DMS 273 (cell line): ENCODE results near the gene SLC12A1.
"Not testable (repeated sequence)": the region's sequence is repeated elsewhere in the genome, so short reads cannot be mapped to it uniquely, and the experiment has no call there.

ENCODE experiments used
- DNase-seq: peaks from one replicate; lab custom pipeline; 2025; ENCODE audit not compliant: unreplicated experiment; lab: John Stamatoyannopoulos, UW

SLC12A1 gene

GRCh38 chr15:48306639-48307038, 100.5 kb downstream of the SLC12A1 start:
- DNase-seq, result no peak

DNA sequence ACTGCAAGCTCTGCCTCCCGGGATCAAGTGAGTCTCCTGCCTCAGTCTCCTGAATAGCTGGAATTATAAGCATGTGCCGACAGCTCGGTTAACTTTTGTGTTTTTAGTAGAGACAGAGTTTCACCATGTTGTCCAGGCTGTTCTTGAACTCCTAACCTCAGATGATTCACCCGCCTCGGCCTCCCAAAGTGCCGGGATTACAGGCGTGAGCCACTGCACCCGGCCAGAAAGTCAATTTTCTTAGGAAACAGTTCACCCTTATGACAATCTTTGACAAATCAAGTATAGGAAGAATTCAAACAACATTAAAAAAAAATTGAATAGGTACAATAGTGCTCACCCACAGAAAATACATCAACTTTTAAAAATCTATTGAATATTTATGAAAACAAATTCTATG, 101.5 kb downstream of the SLC12A1 start:
- DNase-seq, result no peak

DNA sequence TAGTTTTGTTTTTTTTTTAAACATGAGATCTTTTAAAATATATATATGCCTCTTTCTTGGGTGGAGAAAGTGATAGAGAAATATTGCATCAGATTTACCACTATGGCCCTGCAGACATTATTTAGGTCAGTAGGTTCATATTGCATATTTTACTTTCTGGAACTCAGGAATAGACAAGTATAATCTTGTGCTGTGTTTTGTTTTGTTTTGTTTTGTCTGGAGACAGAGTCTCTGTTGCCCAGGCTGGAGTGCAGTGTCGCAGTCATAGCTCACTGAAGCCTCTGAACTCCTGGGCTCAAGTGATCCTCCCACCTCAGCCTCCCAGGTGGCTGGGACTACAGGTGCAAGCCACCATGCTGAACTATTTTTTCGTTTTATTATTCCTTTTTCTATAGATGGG, 103.6 kb downstream of the SLC12A1 start:
- DNase-seq, result no peak

GRCh38 chr15:48313216-48313615, 107.1 kb downstream of the SLC12A1 start:
- no peak for DNase-seq

DNA sequence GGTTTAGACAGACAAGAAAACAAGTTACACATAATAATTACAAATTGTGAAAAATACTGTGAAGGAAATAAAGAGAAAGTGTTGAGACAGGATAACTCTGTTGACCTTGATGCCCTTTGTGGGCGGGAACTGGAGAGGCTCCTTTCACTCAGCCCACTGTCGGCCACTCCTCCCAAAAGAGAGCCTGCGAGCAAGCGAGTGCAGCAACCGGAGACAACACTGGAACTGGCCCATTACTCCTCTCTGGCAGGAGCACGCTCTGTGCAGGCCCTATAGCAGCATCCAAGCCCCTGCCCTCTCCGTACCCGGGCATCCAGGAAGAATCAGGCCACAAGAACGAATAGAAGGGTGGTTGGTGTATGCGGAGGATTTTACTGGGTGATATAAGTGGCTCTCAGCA, 108.9 kb downstream of the SLC12A1 start:
- DNase-seq, result no peak

DNA sequence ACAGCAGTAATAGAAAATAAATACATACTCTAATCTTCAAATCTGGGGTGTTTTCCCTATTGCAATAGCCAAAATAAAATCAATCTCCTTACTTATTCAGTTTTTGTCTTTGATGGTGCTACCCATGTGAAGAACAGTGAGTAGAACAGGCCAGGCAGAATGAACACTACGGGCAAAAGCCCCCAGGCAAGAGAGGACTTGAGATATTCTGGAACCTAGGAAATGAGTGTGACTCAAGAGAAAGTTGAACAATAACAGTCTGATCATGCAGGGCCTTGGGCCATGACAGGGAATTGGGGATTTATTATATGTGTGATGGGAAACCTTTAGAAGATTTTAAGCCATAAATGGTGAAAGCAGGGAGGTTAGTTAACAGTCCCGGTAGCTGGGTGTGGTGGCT, 111.1 kb downstream of the SLC12A1 start:
- DNase-seq, result no peak

GRCh38 chr15:48318131-48318530, 112.0 kb downstream of the SLC12A1 start:
- DNase-seq, result no peak

DNA sequence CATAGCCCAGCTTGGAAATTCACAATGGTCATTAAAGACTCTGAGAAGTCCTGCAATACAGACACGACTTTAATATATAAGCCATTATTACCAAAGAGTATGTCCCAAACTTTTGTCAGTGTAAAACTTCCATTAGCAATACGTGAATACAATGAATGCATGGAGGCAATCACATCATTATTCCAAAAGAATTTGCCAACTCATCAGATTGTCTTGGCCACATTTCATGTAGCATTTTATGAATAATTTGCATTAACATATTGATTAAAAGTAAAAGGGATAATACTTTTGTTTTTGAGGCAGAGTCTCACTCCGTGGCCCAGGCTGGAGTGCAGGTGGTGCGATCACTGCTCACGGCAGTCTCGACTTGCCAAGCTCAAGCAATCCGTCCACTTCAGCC, 117.2 kb downstream of the SLC12A1 start:
- DNase-seq, result no peak

DNA sequence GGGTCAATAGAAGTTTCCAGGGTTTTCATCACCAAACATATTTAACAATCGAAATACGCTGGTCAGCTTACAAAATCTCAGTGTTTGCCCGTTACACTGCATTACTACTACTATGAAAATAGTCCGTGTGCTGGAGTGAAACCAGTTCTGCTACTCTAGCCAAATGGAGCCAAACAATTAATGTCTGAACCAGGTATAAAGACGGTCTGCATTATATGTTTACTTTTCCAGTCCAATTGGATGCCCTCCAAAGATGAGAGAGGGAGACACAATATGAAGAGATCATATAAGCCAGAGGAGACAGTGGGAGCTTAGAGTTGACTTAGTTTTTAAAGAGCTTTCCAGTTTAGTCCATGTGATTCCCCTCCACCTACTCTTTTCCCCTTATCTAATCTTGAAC, 118.8 kb downstream of the SLC12A1 start:
- no peak for DNase-seq

- no peak for DNase-seq
These were observed 119.3 kb downstream of the SLC12A1 start for GRCh38 chr15:48325400-48325799.

DNA sequence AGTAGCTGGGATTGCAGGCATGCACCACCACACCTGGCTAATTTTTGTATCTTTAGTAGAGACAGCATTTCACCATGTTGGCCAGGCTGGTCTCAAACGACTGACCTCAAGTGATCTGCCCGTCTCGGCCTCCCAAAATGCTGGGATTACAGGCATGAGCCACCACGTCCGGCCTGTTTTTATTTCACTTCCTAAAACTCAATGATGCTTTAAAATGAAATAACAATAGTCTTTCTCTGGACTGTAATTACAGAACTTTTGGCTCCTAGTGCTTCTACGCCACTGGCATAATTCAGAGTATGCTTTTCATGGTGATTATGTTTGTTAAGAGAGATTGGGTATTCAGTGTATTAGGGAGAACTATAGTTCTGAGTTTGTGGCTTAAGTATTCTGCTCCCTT, 120.1 kb downstream of the SLC12A1 start:
- not testable (repeated sequence) for DNase-seq

- no peak for DNase-seq
These were observed 124.1 kb downstream of the SLC12A1 start for GRCh38 chr15:48330105-48330785.

- DNase-seq, result peak; percentile 78
These were observed 125.0 kb downstream of the SLC12A1 start, which contains the start of gene DUT for GRCh38 chr15:48330855-48331795. TSS of gene DUT (plus strand) at chr15:48331429. CDS start at chr15:48331516, 87 bp downstream.

DNA sequence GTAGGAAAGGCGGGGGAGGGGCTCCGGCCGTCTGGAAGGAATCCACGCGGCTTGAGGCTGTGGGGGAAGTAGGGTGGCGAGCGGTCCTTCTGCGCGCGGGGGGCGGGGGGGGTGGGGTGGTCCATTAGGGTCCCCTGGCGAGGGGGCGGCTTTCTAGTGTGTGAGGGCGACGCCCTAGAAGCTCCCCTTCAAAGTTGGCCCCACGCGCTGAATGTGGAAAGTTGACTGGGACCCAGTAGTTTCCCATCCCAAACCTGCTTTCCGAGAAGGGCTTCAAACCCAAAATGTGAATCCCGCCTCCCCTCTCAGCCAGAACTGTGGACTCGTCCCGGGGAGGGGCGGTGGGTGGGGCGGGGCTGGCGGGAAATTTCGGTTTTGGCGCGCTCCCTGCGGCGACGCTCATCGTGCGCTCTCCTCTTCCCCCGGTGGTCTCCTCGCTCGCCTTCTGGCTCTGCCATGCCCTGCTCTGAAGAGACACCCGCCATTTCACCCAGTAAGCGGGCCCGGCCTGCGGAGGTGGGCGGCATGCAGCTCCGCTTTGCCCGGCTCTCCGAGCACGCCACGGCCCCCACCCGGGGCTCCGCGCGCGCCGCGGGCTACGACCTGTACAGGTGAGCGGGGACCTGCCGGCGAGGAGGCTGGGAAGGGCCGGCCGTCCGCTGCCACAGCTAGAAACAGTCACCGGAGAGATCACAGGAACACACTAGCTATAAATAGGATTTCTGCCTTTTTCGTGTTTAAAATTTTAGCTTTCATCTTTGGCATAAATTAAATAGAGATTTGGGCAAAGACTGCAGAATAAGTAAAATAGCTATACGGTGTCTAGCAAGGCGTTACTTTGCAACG, 125.9 kb downstream of the SLC12A1 start:
- peak; percentile 88 for DNase-seq

DNA sequence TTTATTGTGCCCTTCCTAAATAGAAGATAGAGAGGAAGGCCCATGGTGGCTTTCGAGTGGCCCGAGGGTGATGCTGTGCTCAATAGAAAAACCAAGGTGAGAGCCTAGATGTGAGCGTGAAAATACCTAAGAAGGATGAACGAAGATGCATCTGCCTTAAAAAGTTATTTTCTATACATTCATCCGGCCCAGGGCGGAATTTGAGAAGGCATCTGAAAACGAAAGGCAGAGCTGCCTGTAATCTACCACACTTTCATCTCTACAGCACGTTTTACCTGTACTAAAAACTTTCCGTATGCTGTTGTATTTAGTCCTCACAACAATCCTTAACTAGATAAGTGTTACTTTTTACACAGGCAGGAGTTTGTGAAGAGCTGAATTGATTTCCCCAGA, 126.5 kb downstream of the SLC12A1 start:
- no peak for DNase-seq

DNA sequence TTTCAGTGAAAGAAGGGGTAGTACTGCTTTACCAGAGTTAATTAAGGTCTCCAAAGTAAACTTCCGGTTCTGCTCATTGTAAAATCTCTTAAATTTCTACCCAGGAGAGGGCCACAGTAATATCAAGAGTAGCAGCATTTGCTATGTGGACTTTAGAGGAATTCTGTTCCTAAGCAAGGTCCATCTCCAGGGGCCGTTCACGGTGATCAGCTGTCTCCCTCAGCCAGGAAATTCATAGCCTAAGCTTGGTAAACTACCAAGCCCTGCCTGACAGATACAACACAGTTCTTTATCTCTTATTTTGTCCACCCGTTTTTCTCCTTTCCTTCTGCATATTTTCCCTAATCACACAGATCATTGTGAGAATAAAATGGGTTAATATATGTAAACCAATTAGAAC, 127.4 kb downstream of the SLC12A1 start:
- DNase-seq, result no peak

DNA sequence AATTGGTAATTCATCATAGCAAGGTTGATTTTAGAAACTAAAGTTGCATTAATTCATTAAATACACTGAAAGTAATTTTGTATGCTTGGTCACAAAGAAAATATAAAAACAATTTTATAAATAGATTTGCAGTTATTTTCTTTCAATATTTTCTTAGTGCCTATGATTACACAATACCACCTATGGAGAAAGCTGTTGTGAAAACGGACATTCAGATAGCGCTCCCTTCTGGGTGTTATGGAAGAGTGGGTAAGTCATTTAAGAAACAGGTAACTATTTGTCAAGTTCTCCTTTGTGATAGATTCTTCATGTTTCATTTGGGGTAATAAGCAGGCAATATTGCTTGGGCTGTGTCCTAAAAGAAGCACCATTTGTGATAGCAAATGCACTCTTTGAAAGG, 128.2 kb downstream of the SLC12A1 start:
- no peak for DNase-seq

- peak; percentile 35 for DNase-seq
These were observed 130.8 kb downstream of the SLC12A1 start for GRCh38 chr15:48336940-48337339.

GRCh38 chr15:48337607-48338006, 131.5 kb downstream of the SLC12A1 start:
- DNase-seq, result no peak

DNA sequence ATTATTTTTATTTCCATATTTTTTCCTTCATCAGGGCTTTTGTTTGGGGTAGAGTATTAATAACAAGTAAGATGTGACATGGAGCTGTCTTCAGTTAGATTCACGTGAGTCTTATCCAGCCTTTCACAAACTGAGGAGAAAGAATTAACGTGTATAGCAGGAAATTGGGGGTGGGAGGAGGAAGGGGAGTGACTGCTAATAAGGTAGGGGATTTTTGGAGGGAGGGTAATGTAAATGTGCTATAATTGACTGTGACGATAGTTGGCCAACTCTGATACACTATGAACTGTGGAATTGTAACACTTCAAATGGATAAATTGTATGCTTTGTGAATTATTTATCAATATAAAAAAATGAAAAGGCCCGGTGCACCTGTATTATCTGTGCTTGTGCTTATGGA, 134.0 kb downstream of the SLC12A1 start:
- DNase-seq, result no peak

DNA sequence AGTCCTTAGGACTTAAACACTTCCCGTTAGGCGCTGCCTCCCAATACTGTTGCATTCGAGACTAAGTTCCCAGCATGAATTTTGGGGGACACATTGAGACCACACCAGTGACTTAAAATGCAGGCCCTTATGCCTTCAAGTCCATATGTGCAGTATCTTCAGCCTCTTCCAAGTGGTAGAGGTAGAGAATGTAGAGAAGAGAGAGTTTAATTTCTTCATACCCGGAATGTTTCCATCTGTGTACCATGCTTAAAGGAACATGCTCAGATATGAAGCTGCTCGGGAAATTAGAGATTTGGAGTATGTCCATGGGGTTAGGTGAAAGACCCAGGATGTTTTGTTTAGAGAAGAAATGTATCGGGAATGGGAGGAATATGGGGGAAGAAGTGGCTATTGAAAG, 137.8 kb downstream of the SLC12A1 start:
- no peak for DNase-seq
